LNCaP clone FGC (cell line): ENCODE data around the gene AGL.
A peak's percentile ranks its signal among the peaks of the same experiment; 100 is the strongest.
"Not testable (repeated sequence)": the region's sequence is repeated elsewhere in the genome, so short reads cannot be mapped to it uniquely, and the experiment has no call there.

Experiments used
- DNase-seq: peaks from one replicate; pipeline ENCODE4 v3.0.0-alpha.2; 2011; ENCODE audit warnings: low read depth
- H3K4me3 ChIP-seq: 2 replicates; pipeline ENCODE4 v1.5.1; 2011; ENCODE audit warnings: mild to moderate bottlenecking, low read depth, low read length, control low read depth
- CTCF ChIP-seq: IDR thresholded peaks from 2 replicates; pipeline ENCODE4 v1.5.1; 2012; ENCODE audit warnings: mild to moderate bottlenecking; ENCODE audit not compliant: control insufficient read depth, insufficient read depth; ENCODE audit errors: extremely low read depth

AGL gene

GRCh38 chr1:99829269-99829668 is 20.9 kb upstream of the AGL start:
- H3K4me3 ChIP-seq = no peak overlapping the region
- no peak for TF ChIP-seq CTCF
- DNase-seq = no peak

GRCh38 chr1:99833911-99834310 is 16.2 kb upstream of the AGL start:
- not testable (repeated sequence) for H3K4me3 ChIP-seq, DNase-seq

GRCh38 chr1:99836171-99837103 is 13.7 kb upstream of the AGL start:
- DNase-seq, H3K4me3 ChIP-seq: not testable (repeated sequence)

GRCh38 chr1:99840353-99840752 is 9.8 kb upstream of the AGL start:
- H3K4me3 ChIP-seq, DNase-seq: not testable (repeated sequence)

GRCh38 chr1:99843760-99844159 is 6.4 kb upstream of the AGL start:
- no peak for DNase-seq
- no peak overlapping the region for H3K4me3 ChIP-seq
- no peak for TF ChIP-seq CTCF

- DNase-seq, H3K4me3 ChIP-seq: not testable (repeated sequence)
Measured at GRCh38 chr1:99845201-99845600, 5.0 kb upstream of the AGL start.

GRCh38 chr1:99849413-99849743 is 783 bp upstream of the AGL start:
- no peak for DNase-seq
- TF ChIP-seq CTCF = no peak
- peak overlapping the region; percentile 68 for H3K4me3 ChIP-seq

GRCh38 chr1:99850459-99851291 is 514 bp downstream of the AGL start:
- no peak for DNase-seq
- no peak for TF ChIP-seq CTCF
- H3K4me3 ChIP-seq = peak overlapping the region; percentile 68

- TF ChIP-seq CTCF = no peak
- DNase-seq = no peak
- H3K4me3 ChIP-seq = no peak overlapping the region
Measured at GRCh38 chr1:99851850-99852454, 1.8 kb downstream of the AGL start.
